ENCODE results near the gene PCDHB10. TPM values are rescaled to one million over a fixed set of nuclear protein-coding genes. Genes with fewer than 3 reads are reported as not detected.
"Not testable (repeated sequence)": the region's sequence is repeated elsewhere in the genome, so short reads cannot be mapped to it uniquely, and the experiment has no call there.

Gene PCDHB10
- total RNA-seq, 4 donors from 2014 or later, result 0.54 to 0.83 (median 0.76) TPM; not detected in 1

GRCh38 chr5:141213656-141214339 lies 21.6 kb downstream of the PCDHB10 start, which contains the start of gene PCDHB13:
PCDHB13 (plus strand) TSS chr5:141213919; CDS start chr5:141214124, 205 bp downstream.
- H3K36me3 ChIP-seq, H3K4me1 ChIP-seq, H3K27ac ChIP-seq, DNase-seq, H3K4me3 ChIP-seq, H3K27me3 ChIP-seq: not testable (repeated sequence)
- H3K9me3 ChIP-seq, result peaks cover 0 to 27% (median 0%) of the 10 kb centered on the region in 4 donors
- TF ChIP-seq CTCF (IDR thresholded peaks at IDR 0.05), result peak in 3 of 6 experiments; percentile 9 to 25 (median 22)

- H3K9me3 ChIP-seq, result peaks cover 0 to 27% (median 0%) of the 10 kb centered on the region in 4 donors
- not testable (repeated sequence) for H3K4me3 ChIP-seq
Observed at GRCh38 chr5:141214583-141214982, 22.4 kb downstream of the PCDHB10 start.

GRCh38 chr5:141215504-141215903 lies 23.4 kb downstream of the PCDHB10 start:
- H3K36me3 ChIP-seq, H3K27ac ChIP-seq, DNase-seq, H3K27me3 ChIP-seq, H3K4me3 ChIP-seq, H3K4me1 ChIP-seq: not testable (repeated sequence)
- H3K9me3 ChIP-seq, result peaks cover 0 to 22% (median 0%) of the 10 kb centered on the region in 4 donors

More at GRCh38 chr5:141214583-141214982, 22.4 kb downstream of the PCDHB10 start:
- H3K27ac ChIP-seq, H3K4me1 ChIP-seq, H3K27me3 ChIP-seq, DNase-seq, H3K36me3 ChIP-seq: not testable (repeated sequence)

- H3K9me3 ChIP-seq, result peaks cover 0 to 22% (median 0%) of the 10 kb centered on the region in 4 donors
- not testable (repeated sequence) for H3K36me3 ChIP-seq, H3K4me1 ChIP-seq, H3K4me3 ChIP-seq, H3K27ac ChIP-seq, DNase-seq, H3K27me3 ChIP-seq
Observed at GRCh38 chr5:141216035-141216434, 23.9 kb downstream of the PCDHB10 start.

- Histone ChIP-seq H3K36me3 (no peaks in the 10 kb centered on the region), H3K4me1 (no peaks in the 10 kb centered on the region), H3K4me3 (peak within 1 kb of the TSS in 1 of 4 donors; percentile 11), H3K27me3 (no peaks in the 10 kb centered on the region), H3K9me3 (peaks cover 0 to 28% (median 0%) of the 10 kb centered on the region in 4 donors), H3K27ac (no peak within 1 kb of the TSS)
- peak in 1 of 6 experiments; percentile 8 for TF ChIP-seq CTCF (IDR thresholded peaks at IDR 0.05)
- TF ChIP-seq POLR2A (IDR thresholded peaks at IDR 0.05), result no peak
- no peak for DNase-seq
Observed at GRCh38 chr5:141223112-141223783, 31.1 kb downstream of the PCDHB10 start, which contains the start of gene PCDHB14. PCDHB14 (plus strand) TSS chr5:141223343; CDS start chr5:141223506, 163 bp downstream.

GRCh38 chr5:141224844-141225243 lies 32.7 kb downstream of the PCDHB10 start:
- not testable (repeated sequence) for H3K27ac ChIP-seq, DNase-seq, H3K4me3 ChIP-seq, H3K27me3 ChIP-seq, H3K4me1 ChIP-seq, H3K36me3 ChIP-seq
- peaks cover 0 to 35% (median 0%) of the 10 kb centered on the region in 4 donors for H3K9me3 ChIP-seq

GRCh38 chr5:141225421-141225820 lies 33.3 kb downstream of the PCDHB10 start:
- H3K4me1 ChIP-seq, DNase-seq, H3K27ac ChIP-seq, H3K4me3 ChIP-seq, H3K27me3 ChIP-seq, H3K36me3 ChIP-seq: not testable (repeated sequence)
- H3K9me3 ChIP-seq, result peaks cover 0 to 35% (median 0%) of the 10 kb centered on the region in 4 donors

GRCh38 chr5:141234109-141234667 lies 42.0 kb downstream of the PCDHB10 start:
- Histone ChIP-seq H3K36me3 (no peaks in the 10 kb centered on the region), H3K4me3 (no peak overlapping the region), H3K27me3 (no peaks in the 10 kb centered on the region), H3K9me3 (peaks cover 0 to 41% (median 10%) of the 10 kb centered on the region in 4 donors), H3K4me1 (no peaks in the 10 kb centered on the region), H3K27ac (no peak overlapping the region)
- DNase-seq, result no peak
- TF ChIP-seq CTCF (IDR thresholded peaks at IDR 0.05) (peak in 1 of 6 experiments; percentile 5), POLR2A (IDR thresholded peaks at IDR 0.05) (no peak)

- H3K4me3 ChIP-seq, H3K27ac ChIP-seq, H3K4me1 ChIP-seq, H3K36me3 ChIP-seq, DNase-seq, H3K27me3 ChIP-seq: not testable (repeated sequence)
- peaks cover 0 to 52% (median 13%) of the 10 kb centered on the region in 4 donors for H3K9me3 ChIP-seq
Observed at GRCh38 chr5:141235922-141236321, 43.8 kb downstream of the PCDHB10 start.
